Adipocyte (in vitro differentiated cells): ENCODE data around the gene UBE2R2.
"Not testable (repeated sequence)": the region's sequence is repeated elsewhere in the genome, so short reads cannot be mapped to it uniquely, and the experiment has no call there.

ENCODE experiments used
- DNase-seq: peaks from one replicate; pipeline ENCODE4 v3.0.0-alpha.2; 2015; ENCODE audit warnings: low read depth
- H3K27me3 ChIP-seq: replicated peaks from 2 replicates; pipeline ENCODE4 v1.7.0; 2013; ENCODE audit warnings: mild to moderate bottlenecking, low read length, moderate library complexity; ENCODE audit not compliant: control insufficient read depth, insufficient read depth
- H3K36me3 ChIP-seq: 2 replicates; pipeline ENCODE4 v1.7.0; 2013; ENCODE audit warnings: low read length, mild to moderate bottlenecking, moderate library complexity; ENCODE audit not compliant: control insufficient read depth, insufficient read depth, severe bottlenecking
- H3K4me1 ChIP-seq: 2 replicates; pipeline ENCODE4 v1.7.0; 2013; ENCODE audit warnings: mild to moderate bottlenecking, low read length, moderate library complexity; ENCODE audit not compliant: control insufficient read depth, insufficient read depth
- H3K4me3 ChIP-seq: 2 replicates; pipeline ENCODE4 v1.7.0; 2013; ENCODE audit warnings: mild to moderate bottlenecking, low read length, moderate library complexity
- H3K9ac ChIP-seq: 2 replicates; pipeline ENCODE4 v1.7.0; 2013; ENCODE audit warnings: mild to moderate bottlenecking, low read length, moderate library complexity
- H3K9me3 ChIP-seq: 2 replicates; pipeline ENCODE4 v1.7.0; 2013; ENCODE audit warnings: mild to moderate bottlenecking, low read length, moderate library complexity; ENCODE audit not compliant: control insufficient read depth

UBE2R2 gene

DNA sequence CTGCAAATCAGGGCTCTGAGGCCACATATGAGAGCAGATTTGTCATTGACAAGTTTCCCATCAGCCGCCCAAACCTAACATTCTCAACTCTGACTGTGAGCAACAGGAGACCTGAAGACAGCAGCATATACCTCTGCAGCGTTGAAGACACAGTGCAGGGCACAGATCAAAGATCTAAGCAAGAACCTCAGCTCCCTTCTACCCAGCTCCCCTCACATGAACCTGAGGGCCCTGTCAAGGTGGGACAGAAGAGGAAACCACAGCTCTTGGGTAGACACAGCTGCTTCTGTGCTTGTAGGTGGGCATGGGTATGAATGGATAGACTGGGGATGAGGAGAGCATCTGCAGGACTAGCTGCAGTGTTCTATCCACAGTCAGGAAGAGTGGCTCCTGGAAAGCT, 30.3 kb upstream of the UBE2R2 start:
- H3K36me3 ChIP-seq = no peaks in the 10 kb centered on the region
- H3K4me1 ChIP-seq = peaks cover 11% of the 10 kb centered on the region
- H3K9ac ChIP-seq = no peak overlapping the region
- DNase-seq = no peak
- H3K27me3 ChIP-seq = no peaks in the 10 kb centered on the region
- no peak overlapping the region for H3K4me3 ChIP-seq
- H3K9me3 ChIP-seq = no peaks in the 10 kb centered on the region

- H3K9me3 ChIP-seq = no peaks in the 10 kb centered on the region
- H3K9ac ChIP-seq = no peak overlapping the region
- no peak for DNase-seq
- no peaks in the 10 kb centered on the region for H3K27me3 ChIP-seq
- no peak overlapping the region for H3K4me3 ChIP-seq
- H3K4me1 ChIP-seq = peaks cover under 1% of the 10 kb centered on the region
- no peaks in the 10 kb centered on the region for H3K36me3 ChIP-seq
Measured at GRCh38 chr9:33787839-33788238, 29.1 kb upstream of the UBE2R2 start.

- not testable (repeated sequence) for DNase-seq, H3K9ac ChIP-seq, H3K4me1 ChIP-seq, H3K9me3 ChIP-seq, H3K27me3 ChIP-seq, H3K36me3 ChIP-seq, H3K4me3 ChIP-seq
Measured at GRCh38 chr9:33789429-33789828, 27.5 kb upstream of the UBE2R2 start.

DNA sequence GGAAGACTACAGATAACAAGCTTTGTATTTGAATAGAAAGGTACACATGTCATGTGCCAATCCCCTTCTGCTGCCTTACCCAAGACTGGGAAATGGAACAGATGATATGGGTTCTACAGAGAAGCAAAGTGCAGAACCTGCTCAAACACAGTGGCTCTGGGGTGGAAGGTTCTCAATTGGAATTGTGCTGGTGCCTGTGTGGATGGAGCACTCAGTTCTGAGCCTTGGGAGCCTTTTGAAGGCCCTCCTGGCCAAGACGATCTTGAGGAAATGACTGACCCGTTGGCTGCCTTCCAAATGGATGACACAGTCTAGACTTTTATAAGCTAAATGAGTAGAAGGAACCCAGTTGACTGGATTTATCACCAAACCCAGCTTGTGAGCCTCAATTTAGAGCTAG, 25.8 kb upstream of the UBE2R2 start:
- no peaks in the 10 kb centered on the region for H3K9me3 ChIP-seq
- no peaks in the 10 kb centered on the region for H3K4me1 ChIP-seq
- H3K9ac ChIP-seq = no peak overlapping the region
- H3K27me3 ChIP-seq = peaks cover 7% of the 10 kb centered on the region
- no peaks in the 10 kb centered on the region for H3K36me3 ChIP-seq
- no peak for DNase-seq
- H3K4me3 ChIP-seq = no peak overlapping the region

DNA sequence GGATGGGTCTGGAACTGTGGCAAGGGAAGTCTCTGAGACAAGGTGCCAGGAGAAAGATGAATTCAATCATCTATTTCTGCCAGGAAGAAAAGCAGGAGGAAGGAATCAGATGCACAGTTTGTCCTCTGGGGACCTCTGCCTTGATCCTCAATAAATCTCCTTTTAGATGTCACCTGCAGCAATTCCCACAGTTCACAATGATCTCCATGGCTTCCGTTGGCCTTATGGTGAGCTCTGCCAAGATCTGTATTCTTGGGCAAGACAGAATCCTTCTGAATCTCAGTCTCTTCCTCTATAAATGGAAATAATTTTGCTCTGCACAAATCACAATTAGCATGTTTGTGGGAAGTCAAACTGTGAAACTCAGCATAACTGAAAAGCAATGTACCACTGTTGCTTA, 23.5 kb upstream of the UBE2R2 start:
- H3K9me3 ChIP-seq, H3K27me3 ChIP-seq, H3K4me3 ChIP-seq, H3K36me3 ChIP-seq, H3K4me1 ChIP-seq, H3K9ac ChIP-seq, DNase-seq: not testable (repeated sequence)

- Histone ChIP-seq H3K36me3 (no peaks in the 10 kb centered on the region), H3K9me3 (peaks cover 9% of the 10 kb centered on the region), H3K4me1 (no peaks in the 10 kb centered on the region), H3K27me3 (peaks cover 14% of the 10 kb centered on the region), H3K9ac (no peak overlapping the region), H3K4me3 (no peak overlapping the region)
- no peak for DNase-seq
Measured at GRCh38 chr9:33794560-33794959, 22.4 kb upstream of the UBE2R2 start.

- H3K27me3 ChIP-seq = peaks cover 14% of the 10 kb centered on the region
- H3K36me3 ChIP-seq = no peaks in the 10 kb centered on the region
- no peaks in the 10 kb centered on the region for H3K4me1 ChIP-seq
- H3K4me3 ChIP-seq = no peak within 1 kb of the TSS
- H3K9me3 ChIP-seq = peaks cover 9% of the 10 kb centered on the region
- DNase-seq = no peak
- H3K9ac ChIP-seq = no peak within 1 kb of the TSS
Measured at GRCh38 chr9:33795281-33795680, 21.7 kb upstream of the UBE2R2 start, which contains the start of gene PRSS3. Gene PRSS3 (plus strand): TSS chr9:33795561. CDS start chr9:33795574, 13 bp downstream.

GRCh38 chr9:33795819-33796218, 21.1 kb upstream of the UBE2R2 start:
- Histone ChIP-seq H3K4me3 (no peak overlapping the region), H3K27me3 (peaks cover 14% of the 10 kb centered on the region), H3K9ac (no peak overlapping the region), H3K4me1 (no peaks in the 10 kb centered on the region), H3K36me3 (no peaks in the 10 kb centered on the region), H3K9me3 (peaks cover 9% of the 10 kb centered on the region)
- no peak for DNase-seq

- not testable (repeated sequence) for DNase-seq, H3K36me3 ChIP-seq, H3K9ac ChIP-seq, H3K9me3 ChIP-seq, H3K4me3 ChIP-seq, H3K4me1 ChIP-seq
- H3K27me3 ChIP-seq = peaks cover 14% of the 10 kb centered on the region
Measured at GRCh38 chr9:33796679-33797078, 20.3 kb upstream of the UBE2R2 start.

DNA sequence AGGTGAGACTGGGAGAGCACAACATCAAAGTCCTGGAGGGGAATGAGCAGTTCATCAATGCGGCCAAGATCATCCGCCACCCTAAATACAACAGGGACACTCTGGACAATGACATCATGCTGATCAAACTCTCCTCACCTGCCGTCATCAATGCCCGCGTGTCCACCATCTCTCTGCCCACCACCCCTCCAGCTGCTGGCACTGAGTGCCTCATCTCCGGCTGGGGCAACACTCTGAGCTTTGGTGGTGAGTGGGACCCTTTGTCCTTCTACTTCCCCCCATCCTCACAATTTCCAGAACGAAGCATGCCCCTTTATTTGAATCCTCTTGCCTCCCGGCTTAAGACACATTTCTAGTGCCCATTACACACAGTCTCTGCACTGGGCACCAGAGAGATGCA, 19.1 kb upstream of the UBE2R2 start:
- no peaks in the 10 kb centered on the region for H3K36me3 ChIP-seq
- H3K9ac ChIP-seq = no peak overlapping the region
- DNase-seq = no peak
- H3K27me3 ChIP-seq = peaks cover 16% of the 10 kb centered on the region
- H3K9me3 ChIP-seq = peaks cover 9% of the 10 kb centered on the region
- H3K4me1 ChIP-seq = no peaks in the 10 kb centered on the region
- H3K4me3 ChIP-seq = no peak overlapping the region

- peaks cover 9% of the 10 kb centered on the region for H3K9me3 ChIP-seq
- H3K36me3 ChIP-seq = no peaks in the 10 kb centered on the region
- DNase-seq = no peak
- H3K4me1 ChIP-seq = no peaks in the 10 kb centered on the region
- H3K9ac ChIP-seq = no peak overlapping the region
- peaks cover 20% of the 10 kb centered on the region for H3K27me3 ChIP-seq
- no peak overlapping the region for H3K4me3 ChIP-seq
Measured at GRCh38 chr9:33798545-33798944, 18.4 kb upstream of the UBE2R2 start.

DNA sequence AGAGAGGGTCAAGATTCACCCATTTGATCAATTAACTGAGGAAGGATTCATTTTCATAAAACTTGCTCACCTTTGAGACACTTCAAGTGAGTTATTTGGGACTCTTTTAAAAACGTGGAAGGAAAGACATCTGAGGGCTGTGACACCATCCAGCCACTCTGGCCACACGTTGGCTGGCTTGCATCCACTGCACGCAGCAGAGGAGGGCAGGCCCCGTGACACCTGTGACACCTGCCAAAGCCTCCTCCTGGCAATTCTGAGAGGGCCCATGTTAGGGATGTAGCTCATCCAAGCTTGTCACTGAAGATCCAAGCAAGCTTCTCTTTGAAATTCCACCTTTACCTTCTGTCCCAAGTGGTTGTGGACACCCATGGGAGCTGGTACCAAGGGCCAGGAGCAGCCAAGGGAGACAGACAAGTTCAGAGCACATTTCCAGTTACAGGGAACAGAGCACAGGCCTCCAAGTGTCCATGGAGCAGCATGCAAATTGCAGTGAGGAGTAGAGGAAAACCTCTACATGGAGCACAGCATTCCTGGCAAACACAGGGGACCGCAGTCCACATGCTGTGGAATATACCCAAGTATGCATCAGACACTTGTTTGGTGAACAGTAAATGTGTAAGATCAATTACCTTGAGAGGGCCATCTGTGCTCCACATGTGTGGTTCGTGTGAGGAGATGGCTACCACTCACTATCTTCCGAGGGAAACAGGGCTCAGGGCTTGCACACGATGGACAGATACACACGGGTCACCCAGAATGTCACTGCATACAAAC, 16.8 kb upstream of the UBE2R2 start:
- Histone ChIP-seq H3K9ac (no peak overlapping the region), H3K4me3 (no peak overlapping the region), H3K27me3 (peaks cover 13% of the 10 kb centered on the region), H3K36me3 (no peaks in the 10 kb centered on the region), H3K4me1 (no peaks in the 10 kb centered on the region), H3K9me3 (peaks cover 9% of the 10 kb centered on the region)
- no peak for DNase-seq
